Stimulated activated CD8-positive, alpha-beta memory T cell treated with anti-CD3 and anti-CD28 coated beads, Interleukin-2, amount 100 ng/mL, for 48 hours (primary cell): ENCODE data around the gene GTPBP6.

Experiments used
- DNase-seq, 2 donors: peaks; one replicate each; pipeline ENCODE4 v3.0.0-alpha.2; 2020; ENCODE audit warnings: low read depth in 2 of 2

Gene GTPBP6

DNA sequence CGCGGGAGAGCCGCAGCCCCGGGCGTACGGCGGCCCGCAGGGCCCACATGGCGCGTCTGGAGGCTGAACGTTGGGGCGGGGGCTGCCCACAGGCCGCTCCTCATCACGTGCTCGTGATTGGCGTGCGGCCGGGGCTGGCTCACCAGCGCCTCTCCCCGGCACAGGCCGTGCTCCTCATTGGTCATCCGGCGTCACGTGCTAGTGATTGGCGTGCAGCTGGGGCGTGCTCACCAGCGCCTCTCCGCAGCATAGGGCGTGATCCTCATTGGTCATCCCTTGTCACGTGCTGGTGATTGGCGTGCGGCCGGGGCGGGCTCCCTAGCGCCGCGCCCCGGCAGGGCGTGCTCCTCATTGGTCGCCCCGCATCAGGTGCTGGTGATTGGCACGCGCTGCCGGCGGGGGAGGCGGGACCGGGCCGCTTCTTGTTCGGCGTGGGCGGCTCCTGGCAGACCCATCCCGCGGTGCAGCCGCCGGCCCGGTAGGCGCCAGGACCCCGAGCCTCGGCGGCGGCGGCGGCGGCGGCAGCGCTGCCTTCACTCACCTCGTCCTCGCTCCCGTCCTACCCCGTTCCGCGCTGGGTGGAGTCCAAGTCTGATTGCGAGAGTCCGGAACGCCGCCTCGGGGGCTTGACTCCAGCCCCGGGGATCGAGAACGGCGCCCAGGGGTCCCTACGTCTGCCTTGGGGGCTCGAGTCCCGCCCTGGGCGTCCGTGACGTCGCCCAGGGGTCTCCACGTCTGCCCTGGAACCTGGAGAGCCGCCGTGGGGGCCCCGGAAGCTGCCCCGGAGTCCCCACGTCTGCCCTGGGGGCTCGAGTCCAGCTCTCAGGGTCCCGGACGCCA is at the start of gene GTPBP6:
GTPBP6 (minus strand) TSS at position 58 of the 840 bp plus-strand sequence; CDS start at position 49, 9 bp downstream.
- DNase-seq: peak; percentile 95

GRCh38 chrX:367866-368265 is 49.3 kb upstream of the GTPBP6 start:
- DNase-seq: no peak

GRCh38 chrX:367349-367748 is 48.8 kb upstream of the GTPBP6 start:
- no peak for DNase-seq

- no peak for DNase-seq
Observed at GRCh38 chrX:363621-364375, 45.2 kb upstream of the GTPBP6 start.

DNA sequence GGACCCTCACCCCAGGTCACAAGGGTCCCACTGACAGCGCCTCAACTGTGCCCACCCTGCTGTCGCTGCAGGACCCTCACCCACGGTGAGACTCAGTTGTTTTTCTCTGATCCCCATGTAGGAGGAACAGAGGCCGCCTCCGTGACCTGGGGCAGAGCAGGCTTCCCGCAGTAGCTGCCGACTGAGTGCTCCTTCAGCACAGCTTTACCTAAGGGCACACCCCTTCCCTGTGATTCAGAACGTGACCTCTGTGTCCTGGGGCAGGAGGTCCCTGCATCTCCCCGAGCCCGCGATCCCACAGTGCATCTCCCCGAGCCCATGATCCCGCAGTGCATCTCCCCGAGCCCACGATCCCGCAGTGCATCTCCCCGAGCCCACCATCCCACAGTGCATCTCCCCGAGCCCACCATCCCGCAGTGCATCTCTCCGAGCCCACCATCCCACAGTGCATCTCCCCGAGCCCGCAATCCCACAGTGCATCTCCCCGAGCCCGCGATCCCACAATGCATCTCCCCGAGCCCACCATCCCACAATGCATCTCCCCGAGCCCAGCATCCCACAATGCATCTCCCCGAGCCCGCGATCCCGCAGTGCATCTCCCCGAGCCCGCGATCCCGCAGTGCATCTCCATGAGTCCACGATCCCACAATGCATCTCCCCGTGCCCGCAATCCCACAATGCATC is 44.5 kb upstream of the GTPBP6 start:
- DNase-seq: no peak

- DNase-seq: no peak
Observed at GRCh38 chrX:362351-362750, 43.8 kb upstream of the GTPBP6 start.

- DNase-seq: no peak
Observed at GRCh38 chrX:361231-362145, 42.9 kb upstream of the GTPBP6 start.

DNA sequence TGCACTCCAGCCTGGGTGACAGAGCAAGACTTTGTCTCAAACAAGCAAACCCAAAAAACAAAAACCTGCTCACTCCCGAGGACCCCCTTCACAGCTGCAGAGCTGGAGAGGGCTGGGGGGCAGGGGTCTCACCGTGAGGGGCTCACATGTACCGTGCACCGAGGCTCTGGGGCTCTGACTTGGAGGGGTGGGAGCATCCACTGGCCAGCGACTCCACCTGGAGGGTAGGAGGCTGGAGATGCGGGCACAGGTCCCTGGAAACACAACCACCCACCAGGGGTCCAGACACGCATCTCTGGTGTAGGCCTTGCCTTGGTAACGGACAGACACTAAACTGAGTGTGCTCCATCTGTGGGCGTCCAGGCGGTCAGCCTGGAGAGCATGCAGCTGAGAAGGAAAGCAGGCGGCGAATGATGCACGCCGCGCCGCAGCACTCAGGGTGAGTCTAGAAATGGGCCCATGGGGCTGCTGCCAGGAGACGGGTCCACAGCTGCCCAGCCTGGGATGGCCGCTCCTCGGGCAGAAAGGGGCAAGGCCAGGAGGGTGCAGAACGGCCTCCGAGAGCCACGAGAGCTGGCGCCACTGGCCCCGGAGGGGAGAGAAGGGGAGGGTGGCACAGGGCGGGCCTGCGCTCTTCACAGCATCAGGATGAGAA is 42.0 kb upstream of the GTPBP6 start:
- DNase-seq: no peak

GRCh38 chrX:358651-359143 is 40.1 kb upstream of the GTPBP6 start:
- no peak for DNase-seq

DNA sequence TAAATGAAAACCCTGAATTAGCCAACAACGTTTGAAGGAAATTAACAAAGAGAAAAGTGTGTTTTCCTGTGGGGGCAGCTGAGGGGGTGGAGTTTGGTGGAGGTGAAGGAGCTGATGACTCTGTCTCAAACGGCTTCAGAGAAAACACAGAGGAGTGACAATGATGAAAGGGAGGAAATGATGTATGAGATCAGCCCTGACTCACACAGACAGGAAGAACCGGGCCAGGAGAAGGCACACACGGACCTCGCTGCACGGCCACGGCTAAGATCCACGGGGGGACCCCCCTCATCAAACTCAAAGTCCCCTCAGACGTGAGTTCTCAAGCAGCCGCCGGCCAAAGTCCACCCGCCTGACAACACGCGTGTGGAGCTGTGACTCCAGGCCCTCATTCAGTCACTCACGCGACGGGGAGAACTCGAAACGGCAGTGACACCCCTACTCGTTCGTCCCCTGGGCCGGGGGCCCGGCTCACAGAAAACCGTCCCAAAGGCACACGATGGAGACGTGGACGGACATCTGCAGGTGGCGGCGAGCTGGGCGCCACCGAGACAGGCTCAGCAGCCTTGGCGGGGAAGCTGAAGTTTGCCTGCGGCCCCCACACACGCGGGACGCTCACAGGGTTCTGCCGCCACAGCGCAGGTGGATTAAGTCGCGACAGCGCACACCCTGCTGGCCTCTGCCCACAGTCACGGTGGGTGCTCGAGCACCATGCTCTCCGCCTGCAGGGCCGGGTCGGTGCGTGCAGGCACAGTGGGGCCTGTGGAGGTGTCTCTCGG is 39.3 kb upstream of the GTPBP6 start:
- no peak for DNase-seq

DNA sequence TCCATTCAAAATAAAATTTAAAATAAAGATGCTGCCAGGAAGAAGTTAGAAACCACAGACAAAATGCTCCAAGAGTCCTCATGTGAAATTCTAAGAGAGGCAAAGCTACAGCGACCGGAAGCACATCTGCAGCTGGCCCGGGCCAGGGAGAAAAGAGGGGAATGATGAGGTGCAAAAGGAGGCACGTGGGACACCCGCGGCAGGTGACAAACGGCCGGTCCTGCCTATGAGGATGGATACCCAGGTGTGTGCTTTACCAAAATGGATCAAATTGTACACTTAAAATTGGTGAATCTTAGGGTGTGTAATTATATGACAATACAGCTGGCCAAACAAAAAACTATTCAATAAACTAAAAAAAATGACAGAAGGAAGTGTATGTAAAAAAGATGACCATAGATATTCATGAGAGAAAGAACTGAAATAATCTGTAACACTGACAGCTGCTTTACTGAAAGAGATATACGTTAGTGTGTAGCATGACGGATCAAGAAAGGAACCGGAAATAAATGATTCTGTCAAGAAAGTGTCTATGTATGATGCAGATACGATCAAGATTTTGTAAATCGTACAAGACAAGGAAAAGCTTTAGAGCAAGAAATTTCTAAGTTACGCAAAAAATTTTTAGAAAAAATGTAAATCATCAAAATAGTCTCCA is 38.6 kb upstream of the GTPBP6 start:
- no peak for DNase-seq

DNA sequence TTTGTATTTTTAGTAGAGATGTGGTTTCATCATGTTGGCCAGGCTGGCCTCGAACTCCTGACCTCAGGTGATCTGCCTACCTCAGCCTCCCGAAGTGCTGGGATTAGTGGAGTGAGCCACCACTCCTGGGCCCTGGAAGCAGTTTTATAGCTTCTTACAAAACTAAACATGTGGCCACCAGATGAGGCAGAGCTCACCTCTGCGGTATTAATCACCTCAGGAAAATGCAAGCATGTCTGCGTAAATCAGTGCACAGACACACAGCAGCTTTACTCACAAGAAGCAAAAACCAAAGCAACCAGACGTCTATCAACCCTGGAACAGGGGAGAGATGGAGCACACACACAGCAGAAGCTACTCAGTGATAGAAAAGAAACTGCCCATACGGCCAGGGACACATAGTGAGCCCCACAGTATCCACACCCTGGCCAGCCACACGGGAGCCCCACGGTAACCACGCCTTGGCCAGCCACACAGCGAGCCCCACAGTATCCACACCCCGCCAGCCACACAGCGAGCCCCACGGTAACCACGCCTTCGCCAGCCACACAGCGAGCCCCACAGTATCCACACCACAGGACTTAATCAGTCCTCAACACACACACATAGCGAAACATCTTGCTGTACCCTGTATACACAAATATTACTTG is 37.9 kb upstream of the GTPBP6 start:
- no peak for DNase-seq

GRCh38 chrX:355329-356050 is 36.9 kb upstream of the GTPBP6 start:
- no peak for DNase-seq

- no peak for DNase-seq
Observed at GRCh38 chrX:353566-354535, 35.3 kb upstream of the GTPBP6 start.

DNA sequence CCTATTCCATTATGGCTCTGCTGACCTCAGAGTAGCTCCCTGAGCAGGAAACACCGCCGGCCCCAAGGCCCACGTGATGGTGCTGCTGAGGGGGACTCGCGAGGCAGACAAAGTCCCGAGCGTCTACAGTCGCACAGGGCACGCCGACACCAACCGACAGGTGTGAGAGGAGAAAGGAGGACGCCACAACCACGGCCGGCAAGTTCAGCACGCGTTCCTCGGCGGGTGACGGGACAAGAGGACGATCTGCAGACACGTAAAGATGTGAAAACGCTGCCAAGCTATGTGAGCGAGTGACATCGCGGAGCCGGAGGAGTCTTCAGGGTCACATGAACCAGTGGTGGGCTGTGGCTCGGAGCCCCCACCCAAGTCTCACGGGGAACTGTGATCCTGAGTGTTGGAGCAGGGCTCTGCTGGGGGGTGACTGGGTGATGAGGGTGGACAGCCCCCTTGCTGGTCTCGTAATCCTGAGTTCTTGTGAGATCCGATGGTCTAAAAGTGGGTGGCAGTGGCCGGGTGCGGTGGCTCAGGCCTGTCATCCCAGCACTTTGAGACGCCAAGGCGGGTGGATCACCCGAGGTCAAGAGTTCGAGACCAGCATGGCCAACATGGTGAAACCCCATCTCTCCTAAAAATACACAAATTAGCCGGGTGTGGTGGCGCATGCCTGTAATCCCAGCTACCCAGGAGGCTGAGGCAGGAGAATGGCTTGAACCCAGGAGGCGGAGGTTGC is 34.2 kb upstream of the GTPBP6 start:
- DNase-seq: no peak

DNA sequence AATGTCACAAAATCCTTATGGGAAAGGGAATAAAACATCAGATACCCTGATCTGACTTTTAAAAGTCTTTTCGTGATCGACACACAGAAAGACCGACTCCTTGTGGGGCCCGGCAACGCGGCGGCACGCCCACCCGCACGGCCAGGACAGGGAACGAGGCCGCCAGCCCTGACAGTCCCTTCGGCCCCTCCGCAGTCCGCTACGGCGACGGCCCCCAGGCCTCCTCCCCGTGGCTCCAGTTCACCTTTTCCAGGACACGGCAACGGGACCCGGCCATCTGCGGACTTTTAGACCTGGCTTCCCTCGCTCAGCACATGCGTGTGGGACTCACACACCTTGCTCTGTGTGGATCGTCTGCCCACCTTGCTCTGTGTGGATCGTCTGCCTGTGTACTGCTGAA is 33.6 kb upstream of the GTPBP6 start:
- no peak for DNase-seq
